ENCODE data around the gene TMEM171.

TMEM171 gene

GRCh38 chr5:73106335-73106734 lies 14.0 kb upstream of the TMEM171 start:
- H3K4me3 ChIP-seq (ENCODE audit: low read depth, low read length), result no peak overlapping the region
- ChIA-PET CTCF (interaction anchor here (1.1 kb wide), 1 partner anchor 95 kb away, joined by 3 read pairs; no protein-coding TSS in a partner anchor), POLR2A (no interaction called here)
- no peak for DNase-seq (ENCODE audit: low read depth, low spot score)
- TF ChIP-seq, protein P1, sequence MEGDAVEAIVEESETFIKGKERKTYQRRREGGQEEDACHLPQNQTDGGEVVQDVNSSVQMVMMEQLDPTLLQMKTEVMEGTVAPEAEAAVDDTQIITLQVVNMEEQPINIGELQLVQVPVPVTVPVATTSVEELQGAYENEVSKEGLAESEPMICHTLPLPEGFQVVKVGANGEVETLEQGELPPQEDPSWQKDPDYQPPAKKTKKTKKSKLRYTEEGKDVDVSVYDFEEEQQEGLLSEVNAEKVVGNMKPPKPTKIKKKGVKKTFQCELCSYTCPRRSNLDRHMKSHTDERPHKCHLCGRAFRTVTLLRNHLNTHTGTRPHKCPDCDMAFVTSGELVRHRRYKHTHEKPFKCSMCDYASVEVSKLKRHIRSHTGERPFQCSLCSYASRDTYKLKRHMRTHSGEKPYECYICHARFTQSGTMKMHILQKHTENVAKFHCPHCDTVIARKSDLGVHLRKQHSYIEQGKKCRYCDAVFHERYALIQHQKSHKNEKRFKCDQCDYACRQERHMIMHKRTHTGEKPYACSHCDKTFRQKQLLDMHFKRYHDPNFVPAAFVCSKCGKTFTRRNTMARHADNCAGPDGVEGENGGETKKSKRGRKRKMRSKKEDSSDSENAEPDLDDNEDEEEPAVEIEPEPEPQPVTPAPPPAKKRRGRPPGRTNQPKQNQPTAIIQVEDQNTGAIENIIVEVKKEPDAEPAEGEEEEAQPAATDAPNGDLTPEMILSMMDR (IDR thresholded peaks at IDR 0.05; ENCODE audit: insufficient read depth, low read length, missing control alignments), result no peak

GRCh38 chr5:73110190-73110589 lies 10.2 kb upstream of the TMEM171 start:
- ChIA-PET CTCF (interaction anchor here (1.2 to 1.5 kb wide), 3 partner anchors 10 to 341 kb away, joined by 4 to 5 read pairs (median 4); partner anchors contain the start of gene TMEM171), POLR2A (no interaction called here)
- DNase-seq (ENCODE audit: low read depth, low spot score), result no peak
- H3K4me3 ChIP-seq (ENCODE audit: low read depth, low read length), result no peak overlapping the region
- TF ChIP-seq, protein P1 (IDR thresholded peaks at IDR 0.05; ENCODE audit: insufficient read depth, low read length, missing control alignments), result no peak

GRCh38 chr5:73111536-73111935 lies 8.8 kb upstream of the TMEM171 start:
- DNase-seq (ENCODE audit: low read depth, low spot score), result no peak
- no peak overlapping the region for H3K4me3 ChIP-seq (ENCODE audit: low read depth, low read length)
- TF ChIP-seq, protein P1 (IDR thresholded peaks at IDR 0.05; ENCODE audit: insufficient read depth, low read length, missing control alignments), result no peak
- ChIA-PET POLR2A (no interaction called here), CTCF (interaction anchor here (0.9 to 3.6 kb wide), 8 partner anchors 9 to 340 kb away, joined by 3 to 11 read pairs (median 4); partner anchors contain the start of gene TMEM171)

- TF ChIP-seq, protein P1 (IDR thresholded peaks at IDR 0.05; ENCODE audit: insufficient read depth, low read length, missing control alignments), result no peak
- POLR2A ChIA-PET, result no interaction called here
- no peak overlapping the region for H3K4me3 ChIP-seq (ENCODE audit: low read depth, low read length)
- DNase-seq (ENCODE audit: low read depth, low spot score), result no peak
- CTCF ChIA-PET, result interaction anchor here (1.1 to 3.6 kb wide), 4 partner anchors 12 to 107 kb away, joined by 3 to 11 read pairs (median 4); no protein-coding TSS in a partner anchor
Observed at GRCh38 chr5:73112359-73112758, 8.0 kb upstream of the TMEM171 start.

GRCh38 chr5:73114044-73114688 lies 6.2 kb upstream of the TMEM171 start:
- no peak overlapping the region for H3K4me3 ChIP-seq (ENCODE audit: low read depth, low read length)
- CTCF ChIA-PET, result interaction anchor here (0.9 to 3.6 kb wide), 7 partner anchors 15 to 104 kb away, joined by 3 to 30 read pairs (median 10); no protein-coding TSS in a partner anchor
- TF ChIP-seq, protein P1 (IDR thresholded peaks at IDR 0.05; ENCODE audit: insufficient read depth, low read length, missing control alignments), result no peak
- POLR2A ChIA-PET, result no interaction called here
- DNase-seq (ENCODE audit: low read depth, low spot score), result no peak

DNA sequence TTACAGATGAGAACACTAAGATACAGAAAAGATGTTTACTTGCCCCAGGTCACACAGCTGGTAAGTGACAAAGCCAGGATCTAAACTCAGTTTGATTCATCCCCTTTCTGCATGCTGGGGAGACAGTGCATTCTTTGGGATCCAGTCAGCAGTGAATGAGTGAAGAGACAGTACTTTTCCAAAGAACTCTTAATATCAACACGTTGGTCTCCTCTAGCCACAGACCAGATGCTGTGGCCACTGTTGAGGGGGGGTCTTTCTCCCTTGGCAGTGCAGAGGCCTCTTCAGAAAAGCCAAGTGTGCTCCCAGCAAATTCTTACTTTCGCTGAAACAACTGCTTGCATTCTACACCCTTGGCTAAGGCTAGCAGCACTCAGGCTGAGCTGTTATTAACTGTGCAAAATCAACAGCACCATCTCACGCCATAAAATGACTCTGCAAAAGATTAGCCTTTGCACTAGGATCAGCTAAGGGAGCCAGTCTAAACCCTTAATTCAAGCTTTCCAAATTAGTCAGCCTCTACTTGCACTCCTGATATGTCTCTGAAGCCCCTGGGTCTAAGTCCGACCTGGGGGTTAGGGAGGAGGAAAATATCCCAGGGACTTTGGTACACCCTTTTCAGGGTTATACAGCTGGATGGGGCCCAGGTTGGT lies 4.8 kb upstream of the TMEM171 start:
- POLR2A ChIA-PET, result interaction anchor here (0.8 to 1.7 kb wide), 8 partner anchors 20 to 336 kb away, joined by 3 to 6 read pairs (median 4); partner anchors contain the start of gene FOXD1
- TF ChIP-seq, protein P1 (IDR thresholded peaks at IDR 0.05; ENCODE audit: insufficient read depth, low read length, missing control alignments), result no peak
- no peak overlapping the region for H3K4me3 ChIP-seq (ENCODE audit: low read depth, low read length)
- CTCF ChIA-PET, result interaction anchor here (0.6 to 3.3 kb wide), 15 partner anchors 17 to 339 kb away, joined by 3 to 30 read pairs (median 4); no protein-coding TSS in a partner anchor
- DNase-seq (ENCODE audit: low read depth, low spot score), result peak; percentile 95
